GM19043 (cell line): Measurements from ENCODE around the gene OR8A1.
"Not testable (repeated sequence)": the region's sequence is repeated elsewhere in the genome, so short reads cannot be mapped to it uniquely, and the experiment has no call there.

Source experiments
- ATAC-seq: cut with Tn5 transposase; IDR thresholded peaks from one replicate; pipeline ENCODE4 v1.9.1; 2021; ENCODE audit warnings: low read depth; ENCODE audit not compliant: unreplicated experiment

Gene OR8A1

GRCh38 chr11:124591430-124591829, 21.6 kb downstream of the OR8A1 start:
- no peak for ATAC-seq

DNA sequence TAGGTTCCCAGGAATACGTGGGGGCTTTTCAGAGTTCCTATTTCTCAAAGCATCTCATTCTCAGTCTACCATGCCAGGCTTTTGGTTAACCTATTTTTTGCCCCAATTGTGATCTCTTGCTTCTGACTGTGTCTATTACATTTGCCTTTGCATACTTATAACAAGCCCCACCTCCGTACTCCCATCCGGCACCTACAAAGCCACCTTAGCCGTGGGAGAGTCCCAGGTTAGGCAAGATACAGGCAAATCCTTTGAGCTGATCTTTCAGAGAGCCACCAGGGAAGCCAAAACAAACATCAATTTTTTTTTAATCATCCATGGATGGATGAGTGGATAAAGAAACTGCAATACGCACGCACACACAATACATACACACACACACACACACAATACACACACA, 22.8 kb downstream of the OR8A1 start:
- no peak for ATAC-seq

GRCh38 chr11:124595302-124595701, 25.5 kb downstream of the OR8A1 start:
- ATAC-seq: no peak

- no peak for ATAC-seq
Measured at GRCh38 chr11:124597626-124598025, 27.8 kb downstream of the OR8A1 start.

GRCh38 chr11:124600621-124601320, 31.0 kb downstream of the OR8A1 start:
- ATAC-seq: no peak

DNA sequence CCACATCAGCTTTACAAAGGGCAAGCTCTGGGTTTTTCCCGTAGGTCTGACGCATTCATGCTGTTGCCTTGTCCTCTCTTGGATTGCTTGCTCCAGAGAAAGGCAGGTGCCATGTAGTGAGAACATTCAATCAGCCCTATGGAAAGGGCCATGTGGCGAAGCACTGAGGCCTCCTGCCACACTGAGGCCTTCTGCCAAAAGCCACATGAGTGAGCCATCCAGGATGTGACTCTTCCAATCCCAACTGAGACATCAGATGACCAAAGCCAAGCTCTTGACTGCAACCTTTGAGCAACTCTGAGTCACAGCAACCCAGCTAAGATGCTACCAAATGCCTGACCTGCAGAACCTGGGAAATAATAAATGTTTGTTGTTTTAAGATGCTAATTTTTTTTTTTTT, 32.4 kb downstream of the OR8A1 start:
- no peak for ATAC-seq

GRCh38 chr11:124602723-124603122, 32.9 kb downstream of the OR8A1 start:
- ATAC-seq: not testable (repeated sequence)

DNA sequence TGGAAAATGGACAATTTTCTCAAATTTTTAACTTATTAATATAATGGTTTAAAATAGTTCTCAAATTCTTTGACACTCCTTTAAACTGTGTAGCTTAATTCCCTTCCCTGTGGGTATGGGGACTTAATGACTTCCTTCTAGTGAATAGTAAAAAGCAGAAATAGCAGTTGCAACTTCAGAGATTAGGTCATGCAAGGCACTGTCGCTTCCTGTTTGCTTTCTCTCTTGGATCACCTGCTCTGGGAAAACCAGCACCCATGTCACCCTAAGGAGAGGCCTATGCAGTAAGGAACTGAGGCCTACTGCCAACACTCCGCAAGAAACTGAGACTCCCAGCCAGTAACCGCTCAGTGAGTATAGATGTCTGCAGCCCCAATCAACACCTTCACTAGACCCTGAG, 35.9 kb downstream of the OR8A1 start:
- ATAC-seq: no peak

- no peak for ATAC-seq
Measured at GRCh38 chr11:124608147-124608546, 38.4 kb downstream of the OR8A1 start.

- no peak for ATAC-seq
Measured at GRCh38 chr11:124610295-124610694, 40.5 kb downstream of the OR8A1 start.

- no peak for ATAC-seq
Measured at GRCh38 chr11:124611064-124611463, 41.3 kb downstream of the OR8A1 start, which contains the start of gene PANX3. Gene PANX3, plus strand, starts transcription at chr11:124611428. Its CDS starts 129 bp downstream, at chr11:124611557.

DNA sequence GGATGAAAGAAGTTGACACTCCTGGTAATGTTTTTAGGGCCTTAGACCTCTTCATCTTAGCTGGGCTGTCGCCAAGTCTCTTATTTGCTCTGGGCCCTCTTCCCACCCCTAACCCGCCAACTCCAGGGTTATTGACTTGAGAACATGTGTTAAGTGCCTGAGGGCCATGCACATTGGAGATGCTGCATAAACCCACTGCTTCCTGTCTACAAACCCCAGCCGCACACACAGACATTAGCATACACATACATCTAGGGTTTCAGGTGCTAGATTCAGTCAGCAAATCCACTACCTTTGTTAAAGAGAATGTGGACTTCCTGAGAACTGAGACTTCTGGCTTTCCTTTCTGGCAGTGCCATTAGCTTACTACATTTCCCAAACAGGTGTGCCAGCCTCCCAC, 42.2 kb downstream of the OR8A1 start:
- ATAC-seq: no peak

DNA sequence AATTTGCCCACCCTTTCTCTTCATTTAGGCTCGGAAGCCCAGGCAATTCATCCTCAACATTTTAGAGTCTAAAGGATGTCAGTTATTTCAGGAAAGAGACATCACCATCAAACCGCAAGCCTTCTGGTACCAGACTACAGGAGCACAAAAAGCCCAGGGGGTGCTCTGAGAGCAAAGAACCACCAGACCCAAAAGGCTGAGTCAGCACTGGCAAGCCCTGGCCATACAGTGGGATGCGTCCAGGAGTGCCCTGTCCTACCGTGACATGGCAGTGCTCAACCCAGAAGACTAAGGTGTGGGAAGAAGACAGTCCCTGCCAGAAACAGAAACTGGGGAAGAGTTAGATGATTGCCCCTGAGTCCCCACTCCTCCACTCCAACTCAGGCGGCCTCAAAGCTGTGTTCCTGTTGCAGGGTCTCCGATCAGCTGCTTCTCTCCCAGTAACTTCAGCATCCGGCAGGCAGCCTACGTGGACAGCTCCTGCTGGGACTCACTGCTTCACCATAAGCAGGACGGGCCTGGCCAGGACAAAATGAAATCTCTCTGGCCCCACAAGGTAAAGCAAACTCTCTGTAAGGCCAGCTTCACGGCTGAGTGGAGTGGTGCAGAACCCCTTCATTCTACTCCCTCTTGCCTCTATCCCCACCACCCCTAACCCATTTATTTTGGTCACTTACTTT, 42.9 kb downstream of the OR8A1 start:
- ATAC-seq: no peak

DNA sequence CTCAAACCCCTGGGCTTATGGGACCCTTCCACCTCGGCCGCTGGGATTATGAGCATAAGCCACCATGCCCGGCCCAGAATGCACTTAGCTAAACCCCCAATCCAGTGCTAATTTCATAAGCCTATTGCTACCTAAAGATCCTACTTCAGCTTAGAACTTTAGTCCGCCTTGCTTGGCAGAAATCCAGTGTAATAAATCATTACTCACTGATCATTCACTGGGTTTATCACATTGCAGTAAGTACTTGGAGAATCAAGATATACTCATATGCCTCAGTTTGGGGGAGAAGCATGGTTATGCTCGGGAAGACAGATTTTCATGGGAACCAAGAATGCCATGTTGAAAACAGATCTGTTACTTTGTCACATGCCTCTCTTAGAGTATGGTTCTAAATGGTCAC, 49.1 kb downstream of the OR8A1 start:
- no peak for ATAC-seq
